Measurements from ENCODE around the gene HYDIN.
"Not testable (repeated sequence)": the region's sequence is repeated elsewhere in the genome, so short reads cannot be mapped to it uniquely, and the experiment has no call there.

GRCh38 chr16:70936781-70937525 lies 293.6 kb downstream of the HYDIN start:
- TF ChIP-seq SRF (IDR thresholded peaks at IDR 0.05; ENCODE audit: low read depth); POLR2A (IDR thresholded peaks at IDR 0.05; ENCODE audit: borderline replicate concordance, extremely low read depth, insufficient read depth, insufficient read length); POLR2AphosphoS5 (IDR thresholded peaks at IDR 0.05; ENCODE audit: low read depth, low read length); RAD21 (IDR thresholded peaks at IDR 0.05; ENCODE audit: low read depth); EZH2 (IDR thresholded peaks at IDR 0.05): not testable (repeated sequence)
- TF ChIP-seq, protein P1, sequence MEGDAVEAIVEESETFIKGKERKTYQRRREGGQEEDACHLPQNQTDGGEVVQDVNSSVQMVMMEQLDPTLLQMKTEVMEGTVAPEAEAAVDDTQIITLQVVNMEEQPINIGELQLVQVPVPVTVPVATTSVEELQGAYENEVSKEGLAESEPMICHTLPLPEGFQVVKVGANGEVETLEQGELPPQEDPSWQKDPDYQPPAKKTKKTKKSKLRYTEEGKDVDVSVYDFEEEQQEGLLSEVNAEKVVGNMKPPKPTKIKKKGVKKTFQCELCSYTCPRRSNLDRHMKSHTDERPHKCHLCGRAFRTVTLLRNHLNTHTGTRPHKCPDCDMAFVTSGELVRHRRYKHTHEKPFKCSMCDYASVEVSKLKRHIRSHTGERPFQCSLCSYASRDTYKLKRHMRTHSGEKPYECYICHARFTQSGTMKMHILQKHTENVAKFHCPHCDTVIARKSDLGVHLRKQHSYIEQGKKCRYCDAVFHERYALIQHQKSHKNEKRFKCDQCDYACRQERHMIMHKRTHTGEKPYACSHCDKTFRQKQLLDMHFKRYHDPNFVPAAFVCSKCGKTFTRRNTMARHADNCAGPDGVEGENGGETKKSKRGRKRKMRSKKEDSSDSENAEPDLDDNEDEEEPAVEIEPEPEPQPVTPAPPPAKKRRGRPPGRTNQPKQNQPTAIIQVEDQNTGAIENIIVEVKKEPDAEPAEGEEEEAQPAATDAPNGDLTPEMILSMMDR (IDR thresholded peaks at IDR 0.05 in 2 of 3, conservative IDR thresholded peaks at IDR 0.05 in 1 of 3; ENCODE audit: borderline replicate concordance in 1 of 3, insufficient read depth in 1 of 3, low read depth in 2 of 3, low read length in 2 of 3): not testable (repeated sequence)
